HG02870 (cell line): Measurements from ENCODE around the gene TCEA3.

ENCODE experiments used
- ATAC-seq: cut with Tn5 transposase; IDR thresholded peaks from one replicate; pipeline ENCODE4 v1.9.1; 2021; ENCODE audit warnings: mild to moderate bottlenecking, moderate library complexity; ENCODE audit not compliant: unreplicated experiment

TCEA3 gene

DNA sequence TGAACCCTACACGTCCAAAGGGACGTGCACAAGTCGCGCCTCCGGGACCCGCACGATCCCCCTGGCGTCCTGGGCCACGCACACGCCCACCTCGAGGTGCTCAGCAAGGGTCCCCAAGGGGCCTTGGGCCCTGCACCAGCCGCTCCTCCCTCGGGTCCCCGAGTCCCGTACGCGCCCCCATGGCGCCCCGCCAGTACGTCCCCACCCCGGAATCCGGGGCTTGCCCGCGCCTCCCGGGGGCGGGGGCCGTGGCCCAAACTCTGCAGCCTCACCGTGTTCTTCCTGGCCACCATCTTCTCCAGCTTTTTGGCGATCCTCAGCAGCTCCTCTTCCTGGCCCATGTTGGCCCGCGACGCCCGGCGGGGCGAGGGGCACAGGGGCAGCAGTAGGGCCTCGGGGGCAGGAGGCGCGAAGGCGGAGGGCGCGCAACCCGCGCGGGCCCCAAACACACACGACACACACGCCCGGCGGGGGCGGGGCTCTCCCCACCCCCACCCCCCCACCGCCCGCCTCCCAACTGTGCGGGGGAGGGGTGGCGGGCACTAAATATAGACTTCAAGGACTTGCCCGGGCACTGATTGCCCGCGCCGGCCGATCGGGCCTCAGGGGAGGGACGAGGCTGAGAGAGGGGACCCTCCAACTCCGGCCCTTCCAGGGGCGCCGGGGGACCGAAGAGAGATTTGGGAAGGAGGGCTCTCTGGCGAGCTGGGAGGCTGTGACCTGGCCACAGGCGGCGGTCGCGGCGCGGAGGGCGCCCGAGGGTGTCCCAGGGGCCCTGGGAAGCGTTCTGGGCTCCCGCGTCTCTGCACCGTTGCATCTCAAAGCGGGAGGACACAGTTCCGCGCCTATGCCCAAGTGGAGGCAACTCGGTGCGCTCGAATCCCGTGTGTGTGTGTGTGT lies at the start of gene TCEA3:
TCEA3 (minus strand) TSS at position 456 of the 900 bp plus-strand sequence; CDS start at position 341, 115 bp downstream.
- ATAC-seq = no peak

DNA sequence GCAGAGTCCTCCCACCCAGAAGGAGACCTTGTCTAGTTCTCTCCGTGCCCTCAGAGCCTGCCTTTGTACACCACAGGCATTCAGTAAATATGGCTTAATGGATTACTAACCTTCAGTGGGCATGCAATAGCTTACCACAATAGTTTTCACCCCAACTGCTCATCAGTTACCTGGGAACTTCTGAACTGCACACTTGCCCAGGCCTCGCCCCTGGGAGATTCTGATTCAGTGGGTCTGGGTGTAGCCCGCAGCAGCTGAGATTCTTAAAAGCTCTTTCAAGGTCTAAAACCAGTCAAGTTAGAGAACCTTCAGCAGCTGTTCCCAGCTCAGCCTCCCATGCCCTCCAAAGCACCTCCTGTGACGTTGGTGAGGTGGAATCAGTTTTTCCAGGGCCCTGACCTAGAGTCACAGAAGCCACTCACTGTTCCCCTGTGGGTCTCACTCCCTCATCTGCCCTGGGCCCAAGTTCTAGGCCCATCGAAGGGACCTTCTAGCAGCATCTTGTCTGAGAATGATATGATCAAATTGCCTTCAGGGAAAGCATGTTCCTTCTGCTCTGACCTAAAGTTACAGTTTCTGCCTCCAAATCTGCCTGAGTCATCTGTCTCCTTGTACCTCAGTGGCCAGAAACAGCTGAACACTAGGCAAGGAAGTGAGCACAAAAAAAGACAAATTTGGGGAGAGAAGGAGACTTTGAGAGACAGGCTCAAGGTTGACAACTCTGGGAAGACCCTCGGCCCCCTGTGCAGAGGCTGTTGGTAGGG lies 48.7 kb upstream of the TCEA3 start:
- no peak for ATAC-seq

DNA sequence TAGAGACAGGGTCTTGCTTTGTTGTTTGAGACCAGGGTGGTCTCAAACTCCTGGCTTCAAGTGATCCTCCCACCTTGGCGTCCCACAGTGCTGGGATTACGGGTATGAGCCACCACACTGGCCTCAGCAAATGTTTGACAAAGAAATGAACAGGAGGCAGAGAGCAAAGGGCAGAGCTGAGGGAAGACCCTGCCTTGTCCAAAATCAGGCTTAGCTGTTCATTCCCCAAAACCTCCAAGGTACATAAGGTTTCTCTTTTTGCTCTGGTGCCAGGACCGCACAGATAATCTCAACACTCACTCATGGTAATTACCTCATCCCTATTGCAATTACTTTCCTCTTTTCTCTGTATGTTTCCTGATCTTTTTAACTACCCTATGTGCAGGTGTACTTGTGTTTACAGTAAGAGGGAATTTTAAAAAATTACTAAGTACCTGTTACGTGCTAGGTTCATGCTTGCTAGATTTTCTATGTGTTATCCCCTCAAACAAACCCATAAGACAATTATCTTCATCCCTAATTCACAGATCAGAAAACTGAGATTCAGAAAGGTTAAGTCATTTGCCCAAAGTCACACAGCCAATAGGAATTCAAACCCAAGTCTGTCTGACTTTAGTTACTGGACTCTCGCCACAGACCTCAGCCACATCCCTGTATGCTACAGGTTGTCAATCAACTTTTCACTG lies 47.9 kb upstream of the TCEA3 start:
- no peak for ATAC-seq

DNA sequence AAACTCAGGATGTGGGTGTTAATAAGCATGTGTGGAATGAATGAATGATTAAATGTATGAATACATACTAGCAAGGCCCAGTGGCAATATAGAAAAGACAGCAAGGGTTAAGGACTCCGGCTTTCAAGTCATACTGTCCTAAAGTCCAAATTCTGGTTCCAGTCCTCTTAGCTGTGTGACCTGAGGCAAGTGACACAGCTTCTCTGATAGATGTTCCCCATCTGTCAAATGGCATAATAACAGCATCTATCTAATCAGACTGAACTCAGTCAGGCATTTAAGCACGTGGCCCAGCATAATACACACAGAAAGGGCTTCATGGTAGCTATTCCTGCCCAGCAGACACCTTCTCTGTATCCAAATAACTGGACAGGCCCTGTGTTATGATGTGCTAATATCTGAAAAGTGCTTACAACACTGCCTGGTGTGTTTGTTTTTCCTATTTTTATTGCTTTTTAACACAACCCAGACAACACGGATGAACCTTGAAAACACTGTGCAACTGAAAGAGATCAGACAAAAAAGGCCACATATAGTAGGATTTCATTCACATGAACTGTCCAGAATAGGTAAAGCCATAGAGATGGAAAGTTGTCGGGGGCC lies 47.0 kb upstream of the TCEA3 start:
- ATAC-seq = no peak

DNA sequence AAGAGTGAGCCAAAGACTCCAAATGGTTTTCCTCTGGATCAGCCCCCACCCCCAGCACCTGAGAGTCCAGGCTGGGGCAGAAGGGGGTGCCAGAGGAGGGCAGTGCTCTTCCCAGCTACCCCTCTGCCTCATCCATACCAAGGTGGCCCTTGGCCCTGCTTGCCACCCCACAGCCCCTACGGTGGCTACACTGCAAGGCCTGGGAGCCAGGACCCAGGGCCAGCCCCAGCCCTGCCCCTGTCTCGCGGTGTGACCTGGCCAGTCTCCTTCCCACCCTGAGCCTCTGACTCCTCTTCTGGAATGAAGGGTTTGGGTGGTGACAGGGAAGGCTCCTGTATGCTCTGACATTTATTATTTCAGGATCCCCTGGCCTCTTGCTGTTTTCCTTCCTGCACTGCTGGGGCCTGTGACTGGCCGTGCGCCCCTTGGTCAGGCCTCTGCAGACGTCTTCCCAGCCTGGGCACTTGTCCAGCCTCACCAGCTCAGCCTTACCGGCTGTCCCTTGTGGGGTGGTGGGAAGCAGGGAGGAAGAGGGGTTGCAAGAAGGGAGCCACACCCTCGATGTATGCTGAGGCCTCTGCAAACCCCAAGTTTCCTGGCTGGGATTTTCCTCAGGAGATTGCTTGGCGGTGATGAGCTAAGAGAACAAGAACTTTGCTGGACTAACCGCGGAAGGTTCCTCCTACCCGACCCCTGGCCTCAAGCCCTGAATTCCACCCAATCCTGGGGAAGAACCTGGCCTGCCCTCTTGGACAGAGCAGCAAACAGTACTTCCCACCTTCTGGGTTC lies 45.9 kb upstream of the TCEA3 start:
- ATAC-seq = no peak

DNA sequence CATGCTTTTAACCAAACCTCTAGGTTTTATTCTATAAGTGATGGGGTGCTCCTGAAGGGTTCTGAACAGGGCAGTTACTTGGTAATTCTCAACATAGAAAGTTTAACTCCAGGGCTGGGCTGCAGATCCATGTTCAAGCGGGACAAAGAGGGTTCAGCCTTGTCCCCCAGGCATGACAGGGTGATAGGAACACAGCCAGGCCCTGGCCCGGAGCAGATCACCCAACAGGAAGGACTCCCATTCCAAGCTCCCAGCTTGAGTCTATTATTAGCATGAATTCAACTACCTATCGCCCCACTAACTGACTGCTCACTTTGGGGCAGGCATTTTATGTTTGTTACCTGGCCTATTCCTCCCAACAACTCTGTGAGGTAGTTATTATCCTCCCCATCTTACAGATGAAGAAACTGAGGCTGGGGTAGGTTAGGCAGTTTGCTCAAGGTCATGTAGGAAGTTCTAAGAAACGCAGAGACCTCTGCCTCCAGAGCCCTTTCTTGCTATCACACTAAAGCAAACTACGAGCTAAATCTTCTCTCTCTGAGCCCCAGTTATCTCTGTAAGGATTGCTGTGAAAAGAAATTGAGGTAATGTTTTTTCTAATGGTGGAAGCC lies 44.9 kb upstream of the TCEA3 start:
- no peak for ATAC-seq

DNA sequence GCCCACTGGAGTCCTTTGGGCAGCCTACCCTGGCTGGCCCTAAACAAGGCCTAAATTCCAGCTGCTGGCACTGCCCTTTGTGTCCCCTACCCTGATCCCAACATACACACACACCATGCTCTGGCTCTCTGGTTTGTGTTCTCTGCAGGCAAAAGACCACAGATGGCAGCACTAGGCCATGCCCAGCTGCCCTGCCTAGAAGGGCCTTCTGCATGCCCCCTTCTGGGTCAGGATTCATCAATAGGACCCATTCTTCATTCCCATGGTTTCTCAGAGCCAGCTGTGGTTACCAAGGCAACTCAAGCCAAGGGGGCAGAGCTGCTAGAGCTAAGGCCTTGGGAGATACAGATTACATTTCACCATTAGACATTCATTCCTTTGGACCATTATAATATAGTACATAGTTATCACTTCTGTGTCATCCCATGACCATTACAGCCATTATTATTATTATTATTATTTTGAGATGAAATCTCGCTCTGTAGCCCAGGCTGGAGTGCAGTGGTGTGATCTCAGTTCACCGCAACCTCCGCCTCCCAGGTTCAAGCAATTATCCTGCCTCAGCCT lies 42.0 kb upstream of the TCEA3 start:
- no peak for ATAC-seq

DNA sequence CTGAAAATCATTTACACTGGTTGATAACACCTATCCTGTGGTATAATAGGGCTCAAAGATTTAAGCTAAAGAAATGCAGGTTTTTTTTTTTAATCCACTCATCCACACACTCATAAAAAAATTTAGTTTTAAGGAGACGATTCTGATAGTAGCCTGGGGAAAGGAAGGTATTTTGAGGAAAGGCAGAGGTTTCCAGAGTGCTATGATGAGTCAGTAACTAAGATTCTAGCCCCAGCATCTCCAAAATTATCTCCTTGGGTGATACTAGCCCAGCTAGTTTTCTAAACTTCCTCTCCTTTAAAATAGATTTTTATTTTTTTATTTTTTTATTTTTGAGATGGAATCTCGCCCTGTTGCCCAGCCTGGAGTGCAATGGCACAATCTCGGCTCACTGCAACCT lies 38.7 kb upstream of the TCEA3 start:
- no peak for ATAC-seq

DNA sequence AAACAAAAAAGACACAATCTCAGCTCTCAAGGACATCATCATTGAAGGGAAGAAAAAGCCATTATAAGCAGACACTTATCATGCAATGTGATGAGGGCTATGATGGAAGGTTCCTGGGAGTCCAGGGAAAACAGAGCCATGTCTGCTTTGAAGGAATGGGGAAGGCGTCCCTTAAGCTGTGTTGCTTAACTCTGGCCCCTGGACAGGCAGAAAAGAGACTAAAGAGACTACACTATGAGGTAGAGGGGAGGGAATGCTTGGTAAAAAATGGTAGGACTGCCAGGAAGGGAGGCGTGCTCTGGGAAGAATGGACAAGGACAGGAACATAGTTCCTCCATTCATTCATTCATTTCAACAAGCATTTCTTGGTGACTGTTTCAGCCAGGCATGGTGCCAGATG lies 38.2 kb upstream of the TCEA3 start:
- no peak for ATAC-seq

DNA sequence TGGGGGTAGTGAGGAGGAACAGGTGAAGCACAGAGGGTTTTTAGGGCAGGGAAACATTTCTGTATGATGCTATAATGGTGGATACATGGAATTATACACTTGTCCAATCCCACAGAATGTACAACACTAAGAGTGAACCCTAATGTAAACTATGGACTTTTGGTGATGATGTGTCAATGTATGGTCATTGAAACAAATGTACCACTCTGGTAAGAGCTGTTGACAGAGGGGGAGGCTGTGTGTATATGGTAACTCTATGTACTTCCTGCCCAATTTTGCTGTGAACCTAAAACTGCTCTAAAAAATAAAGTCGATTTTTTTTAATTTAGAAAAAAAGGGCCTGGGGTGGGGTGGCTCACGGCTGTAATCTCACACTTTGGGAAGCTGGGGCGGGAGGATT lies 36.5 kb upstream of the TCEA3 start:
- no peak for ATAC-seq

DNA sequence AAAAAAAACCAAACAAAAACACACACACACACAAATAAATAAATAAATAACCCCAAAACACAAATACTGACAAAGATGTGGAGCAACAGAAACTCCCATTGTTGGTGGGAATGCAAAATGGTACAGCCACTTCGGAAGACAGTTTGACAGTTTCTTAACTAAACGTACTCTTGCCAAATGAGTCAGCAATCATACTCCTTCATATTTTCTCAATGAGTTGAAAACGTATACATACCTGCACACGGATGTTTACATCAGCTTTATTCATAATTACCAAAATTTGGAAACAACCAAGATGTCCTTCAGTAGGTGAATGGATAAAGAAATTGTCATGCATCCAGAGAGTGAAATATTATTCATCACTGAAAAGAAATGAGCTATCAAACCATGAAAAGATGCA lies 36.0 kb upstream of the TCEA3 start:
- no peak for ATAC-seq

DNA sequence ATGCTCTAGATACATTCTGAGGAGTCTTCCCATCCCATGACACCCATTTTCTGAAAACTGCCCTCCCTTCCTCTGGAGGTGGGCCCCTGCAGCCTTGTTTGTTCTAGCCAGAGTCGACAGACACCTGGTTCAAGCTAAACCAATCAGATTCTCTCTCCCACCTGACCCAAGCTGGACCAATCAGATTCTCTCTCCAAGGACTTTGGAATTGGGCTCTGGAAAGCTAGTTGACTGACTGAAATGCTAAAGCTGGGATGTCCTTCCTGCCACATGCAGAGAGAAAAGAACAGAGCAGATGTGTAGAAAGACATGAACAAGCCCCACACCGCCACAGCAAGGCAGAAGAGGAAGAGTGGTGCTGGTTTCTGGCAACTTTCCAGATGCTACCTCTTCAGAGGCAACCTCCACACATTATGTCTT lies 34.8 kb upstream of the TCEA3 start:
- no peak for ATAC-seq

DNA sequence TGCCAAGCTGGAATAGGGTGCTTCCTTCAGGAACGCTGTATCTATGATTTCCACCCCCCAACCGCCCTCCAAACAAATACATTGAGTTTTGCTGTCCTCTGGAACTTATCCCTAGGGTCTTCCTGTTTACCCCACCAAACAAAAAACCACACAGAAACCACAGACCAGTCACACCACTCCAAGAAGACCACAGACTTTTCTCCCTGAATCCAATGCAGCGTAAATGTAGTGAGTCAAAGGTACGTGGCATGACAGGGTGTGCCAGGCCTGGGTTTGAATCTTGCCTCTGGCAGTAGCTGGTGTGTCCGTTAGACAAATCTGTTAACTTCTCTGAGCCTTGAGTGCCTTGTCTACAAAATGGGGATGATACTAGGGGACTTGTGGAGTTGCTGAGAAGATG lies 31.7 kb upstream of the TCEA3 start:
- no peak for ATAC-seq

DNA sequence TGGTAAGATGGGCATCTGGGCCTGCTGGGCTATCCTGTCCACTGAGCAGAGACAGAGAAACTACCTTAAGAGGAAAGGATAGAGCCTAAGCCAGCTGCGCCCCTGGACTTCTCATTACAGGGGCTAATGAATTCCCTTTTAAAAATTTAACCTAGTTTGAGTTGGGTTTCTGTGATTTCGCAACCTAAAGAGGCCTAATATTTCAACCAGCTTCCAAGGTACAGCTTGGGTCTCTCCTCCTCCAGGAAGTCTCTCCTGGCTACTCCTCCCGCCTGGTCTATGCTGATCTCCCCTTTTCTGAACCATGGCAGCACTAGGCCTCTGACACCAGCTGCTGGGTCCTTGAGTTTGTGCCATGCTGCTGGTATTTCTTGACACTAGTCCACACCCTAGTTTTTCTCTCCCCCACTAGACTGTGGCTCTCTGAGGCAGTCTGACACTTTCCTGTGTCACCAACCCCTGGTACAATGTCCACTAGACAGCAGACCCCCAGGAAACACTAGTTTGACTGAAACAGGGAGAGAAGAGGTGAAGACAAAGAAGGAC lies 29.0 kb upstream of the TCEA3 start:
- no peak for ATAC-seq

DNA sequence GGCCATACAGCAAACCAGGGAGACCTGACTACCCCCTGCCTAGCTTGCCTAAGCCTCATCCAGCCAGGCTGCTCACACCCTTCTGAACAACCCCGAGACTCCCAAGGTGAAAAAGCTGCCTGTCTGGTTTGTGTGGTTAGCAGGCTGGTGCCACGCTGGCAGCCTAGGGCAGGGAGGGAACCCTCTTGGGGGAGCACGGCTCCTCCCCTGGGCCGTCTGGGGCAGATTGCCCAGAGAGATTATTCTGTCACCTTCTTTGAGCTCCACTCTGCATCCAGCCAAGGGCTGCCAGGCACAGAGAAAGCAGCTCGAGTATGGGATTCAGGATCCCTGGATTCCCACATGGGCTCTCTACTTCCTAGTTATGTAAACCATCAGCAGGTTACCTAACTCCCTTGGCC lies 27.5 kb upstream of the TCEA3 start:
- no peak for ATAC-seq

DNA sequence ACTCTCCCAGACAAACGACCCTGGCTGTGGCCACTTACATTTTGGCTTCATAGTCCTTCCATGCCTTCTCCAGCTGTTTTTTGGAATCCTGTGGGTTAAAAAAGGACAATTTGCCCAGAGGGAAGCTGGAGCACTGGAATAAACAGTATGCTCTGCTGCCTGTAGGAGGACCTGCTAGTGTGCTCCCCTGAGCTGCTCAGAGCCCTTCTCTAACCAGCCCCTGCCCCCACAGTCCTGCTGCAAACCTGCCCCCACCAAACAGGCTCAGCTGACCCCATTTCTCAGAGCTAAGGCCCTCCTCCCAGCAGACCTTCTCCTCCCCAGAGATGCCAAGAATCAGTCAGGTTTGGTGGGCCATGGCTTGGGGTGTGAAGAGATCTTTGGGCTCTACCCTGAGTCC lies 26.9 kb upstream of the TCEA3 start:
- no peak for ATAC-seq

DNA sequence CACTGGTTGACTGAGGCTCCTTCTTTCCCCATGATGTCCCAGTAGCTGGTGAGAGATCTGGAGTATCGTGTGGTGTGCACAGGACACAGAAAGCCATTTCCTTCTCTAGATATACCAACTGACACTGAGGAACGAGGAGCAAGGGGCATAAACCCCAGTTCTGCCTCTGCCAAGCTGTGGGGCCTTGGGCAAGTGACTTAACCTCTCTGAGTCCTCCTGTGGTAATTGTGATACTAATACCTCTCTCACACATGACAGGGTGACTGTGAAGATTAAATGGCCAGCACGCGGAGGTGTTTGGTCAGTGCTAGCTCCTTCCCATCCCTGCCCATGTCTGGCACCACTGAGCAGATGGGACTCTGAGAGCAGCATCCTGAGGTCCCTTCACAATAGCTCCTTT lies 26.3 kb upstream of the TCEA3 start:
- no peak for ATAC-seq

DNA sequence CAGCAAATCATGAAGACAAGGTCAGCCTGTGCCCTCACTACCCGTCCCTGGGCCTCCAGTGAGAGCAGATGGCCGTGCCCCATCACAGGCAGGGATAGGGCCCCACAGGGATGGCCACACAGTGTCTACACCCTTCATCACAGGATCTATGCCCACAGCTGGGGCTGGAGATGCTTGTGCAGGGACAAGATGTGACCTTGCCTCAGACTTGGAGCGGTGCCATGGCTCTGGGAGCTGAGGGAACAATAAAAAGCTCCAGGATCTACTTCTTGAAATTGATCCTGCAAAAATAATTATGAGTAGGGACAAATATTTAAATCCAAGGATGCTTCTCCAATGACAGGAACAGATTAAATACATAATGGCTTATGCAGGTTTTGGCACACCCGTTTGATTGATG lies 25.4 kb upstream of the TCEA3 start:
- no peak for ATAC-seq

DNA sequence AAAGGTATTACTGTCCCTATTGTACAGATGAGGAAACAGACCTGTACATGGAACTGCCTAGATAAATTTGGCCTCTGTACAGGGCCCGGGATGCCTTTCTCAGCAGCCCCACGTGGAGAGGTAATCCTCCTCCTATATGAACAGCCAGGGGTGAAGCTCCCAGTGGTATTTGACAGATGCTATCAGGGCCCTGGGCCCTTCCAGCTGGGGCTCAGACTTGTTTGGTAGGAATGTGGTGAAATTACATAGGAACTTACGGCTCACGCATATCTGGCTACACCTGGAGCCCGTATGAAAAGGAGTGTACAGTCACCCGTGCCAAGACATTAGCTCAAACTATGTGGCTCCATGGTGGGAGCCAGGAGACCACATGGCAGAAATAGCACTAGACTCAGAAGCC lies 24.8 kb upstream of the TCEA3 start:
- no peak for ATAC-seq
